Anterior cingulate cortex (tissue), 58 donors: ENCODE data around the gene ADGRV1.
"Not testable (repeated sequence)": the region's sequence is repeated elsewhere in the genome, so short reads cannot be mapped to it uniquely, and the experiment has no call there.

Source experiments
- DNase-seq, 58 donors: peaks; one replicate each; lab custom pipeline; 2025; lab: John Stamatoyannopoulos, UW

Gene ADGRV1

DNA sequence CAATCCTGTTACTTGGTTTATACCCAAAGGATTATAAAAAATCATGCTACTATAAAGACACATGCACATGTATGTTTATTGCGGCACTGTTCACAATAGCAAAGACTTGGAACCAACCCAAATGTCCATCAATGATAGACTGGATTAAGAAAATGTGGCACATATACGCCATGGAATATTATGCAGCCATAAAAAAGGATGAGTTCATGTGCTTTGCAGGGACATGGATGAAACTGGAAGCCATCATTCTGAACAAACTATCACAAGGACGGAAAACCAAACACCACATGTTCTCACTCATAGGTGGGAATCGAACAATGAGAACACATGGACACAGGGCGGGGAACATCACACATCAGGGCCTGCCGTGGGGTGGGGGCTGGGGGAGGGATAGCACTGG is 34.5 kb downstream of the ADGRV1 start:
- not testable (repeated sequence) for DNase-seq

DNA sequence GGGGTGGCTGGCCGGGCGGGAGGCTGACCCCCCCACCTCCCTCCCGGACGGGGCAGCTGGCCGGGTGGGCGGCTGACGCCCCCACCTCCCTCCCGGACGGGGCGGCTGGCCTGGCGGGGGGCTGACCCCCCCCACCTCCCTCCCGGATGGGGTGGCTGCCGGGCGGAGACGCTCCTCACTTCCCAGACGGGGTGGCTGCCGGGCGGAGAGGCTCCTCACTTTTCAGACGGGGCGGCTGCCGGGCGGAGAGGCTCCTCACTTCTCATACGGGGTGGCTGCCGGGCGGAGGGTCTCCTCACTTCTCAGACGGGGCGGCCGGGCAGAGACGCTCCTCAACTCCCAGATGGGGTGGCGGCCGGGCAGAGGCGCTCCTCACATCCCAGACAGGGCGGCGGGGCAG is 37.2 kb downstream of the ADGRV1 start:
- DNase-seq: not testable (repeated sequence)

DNA sequence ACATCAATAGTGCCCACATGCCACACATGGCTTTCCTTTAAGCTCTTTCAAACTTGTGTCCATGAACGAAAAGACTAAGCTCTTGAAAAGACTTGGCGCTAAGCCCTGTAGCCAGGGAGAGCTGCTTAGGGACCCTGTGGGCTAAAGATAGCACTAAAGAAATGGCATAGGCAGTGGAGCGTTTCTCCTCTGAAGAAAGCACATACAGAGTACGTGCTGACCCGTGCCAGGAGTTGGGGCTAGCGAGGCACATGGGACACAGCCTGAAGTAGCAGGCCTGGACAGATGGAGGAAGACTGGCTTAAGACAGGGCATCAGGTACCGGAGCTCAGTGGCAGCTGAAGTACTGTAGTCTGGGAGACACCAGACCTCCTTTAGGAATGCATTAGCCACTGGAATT is 39.7 kb downstream of the ADGRV1 start:
- peak in 21 of 58 donors; percentile 2 to 41 (median 8) for DNase-seq

- not testable (repeated sequence) for DNase-seq
Measured at GRCh38 chr5:90600307-90600706, 41.7 kb downstream of the ADGRV1 start.

- no peak for DNase-seq
Measured at GRCh38 chr5:90601468-90601867, 42.9 kb downstream of the ADGRV1 start.

GRCh38 chr5:90602681-90603080 is 44.1 kb downstream of the ADGRV1 start:
- no peak for DNase-seq

GRCh38 chr5:90606539-90606938 is 47.9 kb downstream of the ADGRV1 start:
- DNase-seq: no peak

DNA sequence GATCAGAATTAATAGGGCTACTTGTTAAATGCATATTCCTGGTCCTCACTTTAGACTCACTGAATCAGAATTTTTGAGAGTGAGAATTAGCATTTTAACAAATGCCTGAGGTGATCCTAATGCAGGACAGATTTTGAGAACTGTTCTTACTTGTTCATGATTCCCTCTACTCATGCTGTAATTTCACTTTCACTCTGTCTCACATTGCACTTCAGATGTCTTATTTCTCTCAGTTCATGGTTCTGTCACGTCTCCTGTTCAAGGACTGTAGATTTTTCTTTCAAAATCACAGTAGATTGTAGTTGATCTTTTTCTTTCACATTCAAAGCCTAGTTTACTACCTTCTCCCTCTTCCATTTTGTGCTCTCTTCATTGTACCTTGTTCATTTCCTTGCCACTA is 54.3 kb downstream of the ADGRV1 start:
- no peak for DNase-seq

DNA sequence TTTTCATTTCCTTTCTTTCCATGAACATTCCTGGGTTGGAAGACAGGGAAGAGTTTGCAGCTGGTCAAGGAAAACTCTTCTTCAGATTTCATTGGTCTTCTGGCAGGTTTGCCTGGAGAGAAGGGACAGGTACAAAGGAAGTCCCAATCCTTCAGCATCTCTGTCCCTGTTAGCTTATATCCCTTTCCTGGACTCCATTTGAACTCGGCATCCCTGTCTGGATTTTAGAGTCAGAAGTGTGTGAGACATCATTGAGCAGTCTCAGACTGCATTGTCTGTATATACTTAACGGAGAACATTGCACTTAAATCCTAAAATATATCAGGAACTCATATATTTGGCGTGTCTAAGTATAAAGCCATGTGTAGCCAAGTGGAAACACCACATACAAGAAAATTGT is 54.9 kb downstream of the ADGRV1 start:
- peak in 2 of 58 donors; percentile 0 to 6 for DNase-seq

GRCh38 chr5:90613918-90614504 is 55.4 kb downstream of the ADGRV1 start:
- DNase-seq: no peak

DNA sequence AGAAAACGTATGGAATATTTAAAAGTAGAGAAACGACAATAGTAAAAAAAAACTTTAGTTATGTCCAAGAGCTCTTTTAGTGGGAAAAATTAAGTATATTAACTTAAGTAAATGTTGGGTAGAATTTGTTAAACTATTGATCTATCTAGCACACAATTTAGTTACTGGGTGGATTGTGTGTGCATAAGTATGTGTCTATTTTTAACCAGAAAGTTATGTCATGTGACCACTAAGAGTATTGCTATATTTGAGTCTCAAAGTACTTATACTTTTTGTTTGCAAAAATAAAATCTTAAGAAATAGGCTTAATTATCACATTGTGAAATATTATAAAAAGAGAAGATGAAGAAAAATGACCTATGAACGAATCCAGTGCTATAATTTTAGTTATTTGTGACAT is 56.8 kb downstream of the ADGRV1 start:
- no peak for DNase-seq

- DNase-seq: no peak
Measured at GRCh38 chr5:90618071-90618470, 59.5 kb downstream of the ADGRV1 start.

GRCh38 chr5:90619762-90620161 is 61.2 kb downstream of the ADGRV1 start:
- DNase-seq: not testable (repeated sequence)

DNA sequence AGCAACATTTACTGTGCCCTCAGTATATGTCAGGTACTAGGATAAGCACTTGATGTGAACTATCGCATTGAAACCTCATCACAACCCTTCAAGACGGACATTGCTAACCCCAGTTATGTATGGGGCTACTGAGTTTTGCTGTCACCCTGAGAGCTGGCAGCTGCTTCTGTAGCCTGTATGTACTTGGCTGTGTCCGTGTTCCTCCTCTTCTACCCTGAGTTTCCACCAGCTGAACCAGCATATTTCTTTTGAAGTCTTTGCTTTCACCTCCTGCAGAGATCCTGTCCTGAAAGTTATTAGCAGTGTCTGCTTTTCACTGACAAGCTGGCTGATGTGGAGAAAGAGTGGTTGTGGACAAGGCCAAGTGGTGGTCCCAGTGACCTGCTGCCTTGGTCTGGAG is 63.3 kb downstream of the ADGRV1 start:
- no peak for DNase-seq

DNA sequence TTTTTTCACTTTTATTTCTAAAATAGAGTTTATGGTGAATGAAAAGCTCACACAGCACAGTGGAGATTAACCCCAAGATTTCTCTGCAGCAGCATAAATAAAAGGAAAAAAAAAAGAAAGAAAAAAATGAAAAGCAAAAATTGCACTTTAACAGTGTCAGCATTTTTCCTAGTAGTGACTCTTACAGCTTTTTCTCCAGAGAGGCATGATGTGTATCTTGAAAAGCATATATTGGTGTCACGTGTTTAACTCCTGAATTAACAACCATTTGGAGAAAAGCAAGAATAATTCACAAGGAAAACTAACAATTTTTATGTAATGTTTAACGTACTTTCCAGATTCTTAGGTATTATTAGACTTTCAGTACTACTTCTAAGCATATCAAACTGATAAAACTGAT is 67.9 kb downstream of the ADGRV1 start:
- DNase-seq: no peak

DNA sequence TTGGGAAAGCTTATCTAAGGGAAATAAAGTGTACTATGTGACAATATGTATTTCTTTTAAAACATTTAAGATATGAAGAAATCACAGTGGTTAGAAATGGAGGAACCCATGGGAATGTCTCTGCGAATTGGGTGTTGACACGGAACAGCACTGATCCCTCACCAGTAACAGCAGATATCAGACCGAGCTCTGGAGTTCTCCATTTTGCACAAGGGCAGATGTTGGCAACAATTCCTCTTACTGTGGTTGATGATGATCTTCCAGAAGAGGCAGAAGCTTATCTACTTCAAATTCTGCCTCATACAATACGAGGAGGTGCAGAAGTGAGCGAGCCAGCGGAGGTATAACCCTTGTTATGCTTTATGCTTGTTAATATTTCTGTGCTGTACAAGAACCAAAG is 69.9 kb downstream of the ADGRV1 start:
- DNase-seq: no peak

- DNase-seq: no peak
Measured at GRCh38 chr5:90632791-90633190, 74.2 kb downstream of the ADGRV1 start.

DNA sequence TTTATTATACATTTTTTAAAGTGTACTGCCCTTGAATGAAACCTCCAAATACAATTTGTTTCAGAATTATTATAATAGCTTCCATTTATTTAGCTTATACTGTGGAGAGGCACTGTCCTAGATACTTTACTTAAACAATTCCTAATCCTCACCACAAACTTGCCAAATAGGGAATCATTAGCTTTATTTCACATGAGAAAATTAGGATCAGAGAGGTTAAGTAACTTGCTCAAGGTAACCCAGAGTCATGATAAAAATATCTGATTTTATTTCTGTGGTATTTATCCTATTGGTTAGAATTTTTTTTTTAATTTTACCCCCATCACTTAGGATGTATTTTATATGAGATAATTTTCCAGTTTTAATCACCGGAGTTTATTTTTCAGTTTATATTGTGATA is 78.4 kb downstream of the ADGRV1 start:
- no peak for DNase-seq

GRCh38 chr5:90637731-90638130 is 79.1 kb downstream of the ADGRV1 start:
- no peak for DNase-seq

- no peak for DNase-seq
Measured at GRCh38 chr5:90638878-90639277, 80.3 kb downstream of the ADGRV1 start.

- DNase-seq: peak in 47 of 58 donors; percentile 0 to 84 (median 24)
Measured at GRCh38 chr5:90640484-90641059, 82.0 kb downstream of the ADGRV1 start.

DNA sequence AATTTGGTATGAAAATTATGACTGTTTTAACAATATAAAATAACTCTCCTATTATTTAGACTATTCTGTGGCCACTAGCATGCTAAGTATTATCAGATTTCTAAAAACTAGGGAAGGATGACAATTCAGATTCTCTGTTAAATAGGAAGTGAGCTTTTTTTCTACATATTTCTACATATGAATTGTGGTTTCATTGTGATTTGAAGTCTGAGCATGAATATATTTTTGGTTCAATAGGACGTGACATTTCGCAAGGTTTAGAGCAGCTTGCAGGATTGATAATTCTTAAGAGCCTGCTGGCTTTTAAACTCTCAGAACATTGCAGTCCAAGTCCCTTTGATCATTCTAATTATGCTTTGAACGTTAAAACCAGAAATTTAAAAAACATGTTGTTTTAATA is 82.9 kb downstream of the ADGRV1 start:
- DNase-seq: no peak
